A549 (cell line): Measurements from ENCODE around the gene MRPS14. TPM values are rescaled to one million over a fixed set of nuclear protein-coding genes. Genes with fewer than 3 reads are reported as not detected.

Experiments
- ATAC-seq, 2 experiments: fragments of 200-7000 bp in 1 of 2; fragments of >200 bp in 1 of 2; cut with Nextera tagmentation in 1 of 2; cut with Tn5 transposase in 1 of 2; 3 replicates each; pipeline versions ENCODE4 v1.8.0 to v1.9.1; 2018 to 2020; ENCODE audit warnings: mild to moderate bottlenecking in 1 of 2, moderate library complexity in 1 of 2
- CTCF ChIA-PET: fragments of 300-600 bp; sonication (Branson Sonifier 250); formaldehyde crosslinking; extraction: SDS; loops from one replicate; lab custom pipeline; 2021; ENCODE audit warnings: antibody characterized with exemption, inconsistent platforms; lab: Yijun Ruan, JAX
- POLR2A ChIA-PET: fragments of 350-600 bp; formaldehyde crosslinking; extraction: SDS; loops from one replicate; lab custom pipeline; 2021; ENCODE audit warnings: antibody characterized with exemption, inconsistent platforms; lab: Yijun Ruan, JAX
- DNase-seq, 2 experiments: peaks; one replicate each; pipeline versions ENCODE4 v3.0.0 to v3.0.0-alpha.2; 2011 to 2016; ENCODE audit warnings: low read depth in 1 of 2, low spot score in 1 of 2
- FAIRE-seq: peaks from 2 replicates; lab custom pipeline; 2011; peaks lifted over from hg19 to GRCh38; lab: Jason Lieb, UNC
- H3K27ac ChIP-seq, 2 experiments: fragments of >200 bp; sonication (Bioruptor Twin); formaldehyde crosslinking; 3 replicates each; pipeline ENCODE4 v1.5.1; 2016 to 2017
- H3K4me1 ChIP-seq: fragments of >200 bp; sonication (Bioruptor Twin); formaldehyde crosslinking; 3 replicates; pipeline ENCODE4 v1.6.1; 2016
- H3K4me2 ChIP-seq: fragments of >200 bp; sonication (Bioruptor Twin); formaldehyde crosslinking; 3 replicates; pipeline ENCODE4 v1.6.1; 2016
- H3K4me3 ChIP-seq: fragments of >200 bp; sonication (Bioruptor Twin); formaldehyde crosslinking; 3 replicates; pipeline ENCODE4 v1.5.1; 2016
- H3K9me3 ChIP-seq: fragments of >200 bp; sonication (Bioruptor Twin); formaldehyde crosslinking; 3 replicates; pipeline ENCODE4 v1.6.1; 2016
- BCL3 ChIP-seq: fragments of >200 bp; sonication (Bioruptor Twin); formaldehyde crosslinking; IDR thresholded peaks from 3 replicates; pipeline ENCODE4 v1.6.1; 2016
- BHLHE40 ChIP-seq: IDR thresholded peaks from 2 replicates; pipeline ENCODE4 v1.6.1; 2012; ENCODE audit warnings: low read depth, low read length, inconsistent platforms
- CBX2 ChIP-seq: fragments of 200-600 bp; sonication (generic); IDR thresholded peaks from 2 replicates; pipeline ENCODE4 v1.6.1; 2016; ENCODE audit warnings: low read depth, mild to moderate bottlenecking, borderline replicate concordance
- CBX8 ChIP-seq: fragments of 200-600 bp; sonication (generic); IDR thresholded peaks from 2 replicates; pipeline ENCODE4 v1.6.1; 2016
- CEBPB ChIP-seq, 2 experiments: fragments of >200 bp in 1 of 2; sonication (Bioruptor Twin) in 1 of 2; formaldehyde crosslinking in 1 of 2; IDR thresholded peaks; 2 replicates each; pipeline ENCODE4 v1.6.1; 2012 to 2016
- CHD4 ChIP-seq: fragments of 200-600 bp; sonication (generic); IDR thresholded peaks from 2 replicates; pipeline ENCODE4 v1.6.1; 2016; ENCODE audit warnings: antibody characterized with exemption, mild to moderate bottlenecking, borderline replicate concordance
- EHF ChIP-seq: fragments of 250-450 bp; sonication (Bioruptor Pico); IDR thresholded peaks from 2 replicates; pipeline ENCODE4 v1.5.0; 2020; ENCODE audit warnings: mild to moderate bottlenecking
- EHMT2 ChIP-seq: fragments of 200-600 bp; sonication (generic); IDR thresholded peaks from 2 replicates; pipeline ENCODE4 v1.6.1; 2016; ENCODE audit warnings: antibody characterized with exemption, low read depth, mild to moderate bottlenecking, moderate library complexity
- ELK1 ChIP-seq: fragments of 150-350 bp; IDR thresholded peaks from 2 replicates; pipeline ENCODE4 v1.6.1; 2014; ENCODE audit warnings: low read depth, mild to moderate bottlenecking, low read length
- FOSB ChIP-seq: fragments of 250-450 bp; sonication (Bioruptor Pico); IDR thresholded peaks from 2 replicates; pipeline ENCODE4 v1.5.0; 2020; ENCODE audit warnings: mild to moderate bottlenecking, moderate library complexity
- GATA3 ChIP-seq: IDR thresholded peaks from 2 replicates; pipeline ENCODE4 v1.6.1; 2012; ENCODE audit warnings: borderline replicate concordance
- HDAC2 ChIP-seq: fragments of 200-600 bp; sonication (generic); IDR thresholded peaks from 2 replicates; pipeline ENCODE4 v1.6.1; 2016
- HEYL ChIP-seq: fragments of 250-450 bp; sonication (Bioruptor Pico); IDR thresholded peaks from 2 replicates; pipeline ENCODE4 v1.8.0; 2021; ENCODE audit warnings: mild to moderate bottlenecking, moderate library complexity
- HOXB5 ChIP-seq: fragments of 250-450 bp; sonication (Bioruptor Pico); IDR thresholded peaks from 2 replicates; pipeline ENCODE4 v1.5.0; 2020; ENCODE audit warnings: mild to moderate bottlenecking, moderate library complexity
- MAFK ChIP-seq: fragments of 450-650 bp; IDR thresholded peaks from 2 replicates; pipeline ENCODE4 v1.6.1; 2014; ENCODE audit not compliant: partially characterized antibody
- MAX ChIP-seq: IDR thresholded peaks from 2 replicates; pipeline ENCODE4 v1.6.1; 2012
- MYC ChIP-seq: IDR thresholded peaks from 2 replicates; pipeline ENCODE4 v1.6.1; 2012; ENCODE audit warnings: mild to moderate bottlenecking, inconsistent platforms, low read length, improper control_type of control experiment, borderline replicate concordance
- NPAS2 ChIP-seq: fragments of 250-450 bp; sonication (Bioruptor Pico); IDR thresholded peaks from 2 replicates; pipeline ENCODE4 v1.8.0; 2022; ENCODE audit warnings: mild to moderate bottlenecking, moderate library complexity, borderline replicate concordance
- PHF8 ChIP-seq: fragments of 200-600 bp; sonication (generic); IDR thresholded peaks from 2 replicates; pipeline ENCODE4 v1.6.1; 2016; ENCODE audit warnings: low read depth, mild to moderate bottlenecking, antibody characterized with exemption, moderate library complexity, borderline replicate concordance
- RCOR1 ChIP-seq: fragments of 150-350 bp; IDR thresholded peaks from 2 replicates; pipeline ENCODE4 v1.6.1; 2014; ENCODE audit warnings: antibody characterized with exemption, low read length, low read depth
- REST ChIP-seq: fragments of 200-600 bp; sonication (generic); IDR thresholded peaks from 2 replicates; pipeline ENCODE4 v1.6.1; 2016; ENCODE audit warnings: antibody characterized with exemption, mild to moderate bottlenecking, moderate library complexity
- RFX5 ChIP-seq: fragments of 450-650 bp; IDR thresholded peaks from 2 replicates; pipeline ENCODE4 v1.7.1; 2014; ENCODE audit warnings: antibody characterized with exemption, mild to moderate bottlenecking, moderate library complexity
- ZC3H11A ChIP-seq: fragments of 450-650 bp; IDR thresholded peaks from 2 replicates; pipeline ENCODE4 v1.6.1; 2014; ENCODE audit warnings: antibody characterized with exemption, mild to moderate bottlenecking
- ZNF302 ChIP-seq: fragments of 250-450 bp; sonication (Bioruptor Pico); IDR thresholded peaks from 2 replicates; pipeline ENCODE4 v1.9.0; 2021; ENCODE audit warnings: inconsistent platforms, mild to moderate bottlenecking, moderate library complexity
- WGBS: methylation state at CpG from one replicate; pipeline ENCODE4 v1.1.6; 2017; ENCODE audit errors: missing lambda C conversion rate; 5-methylcytosine and 5-hydroxymethylcytosine counted together
- polyA plus RNA-seq, 4 experiments: library from polyadenylated mRNA; depleted of rRNA in 3 of 4; stranded (reverse); fragments of >200 nt; fragmentation: RNase III in 1 of 4; extraction: RNeasy Plus Mini Kit Qiagen cat#74134 plus additional on column Dnase treatment in 1 of 4; gene quantifications; 2 replicates in 3 of 4; 3 replicates in 1 of 4; pipeline ENCODE4 v1.2.3, GENCODE V29; 2011 to 2017
- TF ChIP-seq, protein P1 (sequence below): fragments of >200 bp; sonication (Bioruptor Twin); formaldehyde crosslinking; IDR thresholded peaks from 3 replicates; pipeline ENCODE4 v1.5.1; 2016
- TF ChIP-seq, protein P2 (sequence below): IDR thresholded peaks from 2 replicates; pipeline ENCODE4 v1.6.1; 2012
- TF ChIP-seq, protein P3 (sequence below): IDR thresholded peaks from 2 replicates; pipeline ENCODE4 v1.6.1; 2012; ENCODE audit warnings: low read depth, borderline replicate concordance

MRPS14 gene
- polyA plus RNA-seq, 2 of the 4 experiments (the other 2 are of a cell fraction) = 19.5 to 40.9 TPM

GRCh38 chr1:174998569-174999215 lies 24.5 kb downstream of the MRPS14 start (continued):
- TF ChIP-seq, protein P1, sequence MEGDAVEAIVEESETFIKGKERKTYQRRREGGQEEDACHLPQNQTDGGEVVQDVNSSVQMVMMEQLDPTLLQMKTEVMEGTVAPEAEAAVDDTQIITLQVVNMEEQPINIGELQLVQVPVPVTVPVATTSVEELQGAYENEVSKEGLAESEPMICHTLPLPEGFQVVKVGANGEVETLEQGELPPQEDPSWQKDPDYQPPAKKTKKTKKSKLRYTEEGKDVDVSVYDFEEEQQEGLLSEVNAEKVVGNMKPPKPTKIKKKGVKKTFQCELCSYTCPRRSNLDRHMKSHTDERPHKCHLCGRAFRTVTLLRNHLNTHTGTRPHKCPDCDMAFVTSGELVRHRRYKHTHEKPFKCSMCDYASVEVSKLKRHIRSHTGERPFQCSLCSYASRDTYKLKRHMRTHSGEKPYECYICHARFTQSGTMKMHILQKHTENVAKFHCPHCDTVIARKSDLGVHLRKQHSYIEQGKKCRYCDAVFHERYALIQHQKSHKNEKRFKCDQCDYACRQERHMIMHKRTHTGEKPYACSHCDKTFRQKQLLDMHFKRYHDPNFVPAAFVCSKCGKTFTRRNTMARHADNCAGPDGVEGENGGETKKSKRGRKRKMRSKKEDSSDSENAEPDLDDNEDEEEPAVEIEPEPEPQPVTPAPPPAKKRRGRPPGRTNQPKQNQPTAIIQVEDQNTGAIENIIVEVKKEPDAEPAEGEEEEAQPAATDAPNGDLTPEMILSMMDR = peak; percentile 87
- TF ChIP-seq RCOR1 (no peak), MAX (no peak), HEYL (CRISPR knock-in tag) (no peak), MYC (no peak), EHMT2 (no peak), CBX2 (no peak), CHD4 (no peak), CEBPB (IDR thresholded peaks at IDR 0.05) (no peak), GATA3 (no peak; the same call in 1 of the 2 replicates), HOXB5 (0 out of 2 replicates have a peak, but pooled peaks have one; percentile 30), RFX5 (no peak), ZC3H11A (no peak), ZNF302 (CRISPR knock-in tag) (no peak), HDAC2 (no peak), PHF8 (no peak), ELK1 (no peak), BHLHE40 (no peak), REST (no peak), CBX8 (no peak)
- TF ChIP-seq, protein P2, sequence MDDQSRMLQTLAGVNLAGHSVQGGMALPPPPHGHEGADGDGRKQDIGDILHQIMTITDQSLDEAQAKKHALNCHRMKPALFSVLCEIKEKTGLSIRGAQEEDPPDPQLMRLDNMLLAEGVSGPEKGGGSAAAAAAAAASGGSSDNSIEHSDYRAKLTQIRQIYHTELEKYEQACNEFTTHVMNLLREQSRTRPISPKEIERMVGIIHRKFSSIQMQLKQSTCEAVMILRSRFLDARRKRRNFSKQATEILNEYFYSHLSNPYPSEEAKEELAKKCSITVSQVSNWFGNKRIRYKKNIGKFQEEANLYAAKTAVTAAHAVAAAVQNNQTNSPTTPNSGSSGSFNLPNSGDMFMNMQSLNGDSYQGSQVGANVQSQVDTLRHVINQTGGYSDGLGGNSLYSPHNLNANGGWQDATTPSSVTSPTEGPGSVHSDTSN = no peak

- no peaks in the 10 kb centered on the region for H3K9me3 ChIP-seq
- CTCF ChIA-PET = interaction anchor here (0.7 to 2.7 kb wide), 5 partner anchors 11 to 734 kb away, joined by 3 to 27 read pairs (median 3); no protein-coding TSS in a partner anchor
- FAIRE-seq = no peak
Measured at GRCh38 chr1:174997041-174997440, 26.2 kb downstream of the MRPS14 start.

More at GRCh38 chr1:174997041-174997440, 26.2 kb downstream of the MRPS14 start:
- H3K4me1 ChIP-seq = peaks cover 19% of the 10 kb centered on the region; the same call in 2 of the 3 replicates
- no peak for ATAC-seq
- TF ChIP-seq RFX5 (no peak), EHMT2 (no peak), MAFK (no peak), BHLHE40 (no peak), BCL3 (no peak), ZNF302 (CRISPR knock-in tag) (no peak), CEBPB (IDR thresholded peaks at IDR 0.05) (no peak), RCOR1 (no peak), EHF (CRISPR knock-in tag) (no peak), FOSB (no peak), NPAS2 (CRISPR knock-in tag) (no peak), MYC (no peak)
- TF ChIP-seq, protein P3, sequence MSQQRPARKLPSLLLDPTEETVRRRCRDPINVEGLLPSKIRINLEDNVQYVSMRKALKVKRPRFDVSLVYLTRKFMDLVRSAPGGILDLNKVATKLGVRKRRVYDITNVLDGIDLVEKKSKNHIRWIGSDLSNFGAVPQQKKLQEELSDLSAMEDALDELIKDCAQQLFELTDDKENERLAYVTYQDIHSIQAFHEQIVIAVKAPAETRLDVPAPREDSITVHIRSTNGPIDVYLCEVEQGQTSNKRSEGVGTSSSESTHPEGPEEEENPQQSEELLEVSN = no peak
- no peak overlapping the region for H3K27ac ChIP-seq
- DNase-seq = no peak
- H3K4me3 ChIP-seq = no peak overlapping the region
- no peak overlapping the region for H3K4me2 ChIP-seq
- WGBS = 74% methylated on average over 3 of the region's 3 CpGs
- POLR2A ChIA-PET = interaction anchor here (4.5 kb wide), 1 partner anchor 26 kb away, joined by 75 read pairs; the partner anchor contains the start of gene MRPS14
